Measurements from ENCODE around the gene SH2D3C.

Gene SH2D3C

DNA sequence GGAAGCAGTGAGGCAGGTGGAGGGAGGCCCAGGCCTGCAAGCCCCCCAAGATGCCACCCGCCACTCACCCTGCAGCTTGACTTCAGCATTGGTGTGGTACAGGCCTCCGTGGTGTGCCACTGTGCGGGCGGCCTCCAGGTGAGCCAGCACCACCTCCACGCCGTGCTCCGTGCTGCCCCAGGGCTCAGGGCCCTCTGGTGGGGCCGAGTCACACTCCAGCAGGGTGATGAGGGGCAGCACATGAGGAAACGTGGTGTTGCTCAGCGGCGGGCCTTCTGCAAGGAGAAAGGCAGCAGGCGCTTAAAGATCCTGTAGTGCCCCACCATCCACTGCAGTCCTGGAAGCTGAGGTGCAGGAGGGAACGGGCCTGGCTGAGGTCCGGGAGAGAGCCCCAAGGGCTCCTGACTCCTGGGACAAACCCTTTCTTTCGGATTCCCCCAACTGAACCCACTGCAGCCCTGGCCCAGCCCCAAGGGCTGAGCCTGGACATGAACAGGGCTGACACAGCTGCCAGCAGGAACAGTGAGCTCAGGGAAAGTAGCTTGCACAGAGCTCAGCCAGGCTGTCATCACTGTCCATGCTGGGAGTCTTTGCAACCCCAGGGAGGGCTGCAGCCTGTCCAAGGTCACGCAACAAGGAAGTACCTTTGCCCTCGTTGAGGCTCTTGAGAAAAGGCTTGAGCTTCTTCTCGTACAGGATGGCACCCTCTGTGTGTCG is 38.7 kb downstream of the SH2D3C start:
- FAIRE-seq = no peak

DNA sequence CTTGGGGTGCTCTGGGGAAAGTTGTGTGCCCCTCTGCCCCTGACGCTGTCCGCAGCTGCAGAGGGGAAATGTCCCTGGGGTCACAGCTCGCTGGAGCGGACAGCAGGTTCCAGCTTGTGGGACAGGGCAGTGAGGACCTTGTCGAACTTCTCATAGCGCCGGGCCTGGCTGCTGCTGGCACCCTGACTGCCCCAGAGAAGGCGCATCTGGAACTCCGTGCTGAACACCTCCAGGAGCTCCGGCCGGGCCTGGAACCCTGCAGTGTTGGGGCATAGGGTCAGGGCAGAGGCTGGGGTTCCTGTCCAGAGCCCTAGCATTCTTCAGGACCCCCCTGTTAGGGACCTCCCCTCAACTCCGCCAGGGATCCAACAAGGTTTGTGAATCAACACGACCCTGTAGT is 39.8 kb downstream of the SH2D3C start:
- no peak for FAIRE-seq

DNA sequence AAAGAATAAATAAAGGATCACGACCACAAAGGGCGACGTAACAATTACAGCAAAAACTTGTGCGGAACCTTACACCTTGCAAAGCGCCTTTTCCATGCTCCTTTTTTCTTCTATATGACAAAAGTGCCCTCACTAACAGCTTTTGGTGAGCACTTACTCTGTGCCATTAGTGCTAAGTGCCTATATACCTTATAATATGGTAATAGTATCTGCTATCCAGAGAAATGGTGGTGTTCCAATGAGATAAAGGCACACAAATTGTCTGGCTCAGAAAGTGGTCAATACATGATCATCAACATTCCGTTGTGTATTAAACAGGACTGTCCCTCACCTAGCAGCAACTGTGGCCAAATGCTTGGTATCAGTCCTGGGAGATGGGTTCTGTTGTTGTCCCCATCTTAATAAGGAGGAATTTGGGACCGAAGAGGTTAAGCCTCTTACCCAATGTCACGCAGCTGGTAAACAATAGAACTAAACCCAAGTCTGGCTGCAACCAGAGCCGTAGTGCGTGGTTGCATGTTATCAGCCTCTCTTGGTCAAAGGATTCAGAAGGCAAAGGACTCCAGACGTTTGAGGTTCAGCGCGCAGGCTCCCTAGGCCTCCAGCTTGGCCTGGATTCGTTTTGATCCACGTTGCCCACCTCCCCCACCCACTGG is 42.8 kb downstream of the SH2D3C start:
- FAIRE-seq = no peak

DNA sequence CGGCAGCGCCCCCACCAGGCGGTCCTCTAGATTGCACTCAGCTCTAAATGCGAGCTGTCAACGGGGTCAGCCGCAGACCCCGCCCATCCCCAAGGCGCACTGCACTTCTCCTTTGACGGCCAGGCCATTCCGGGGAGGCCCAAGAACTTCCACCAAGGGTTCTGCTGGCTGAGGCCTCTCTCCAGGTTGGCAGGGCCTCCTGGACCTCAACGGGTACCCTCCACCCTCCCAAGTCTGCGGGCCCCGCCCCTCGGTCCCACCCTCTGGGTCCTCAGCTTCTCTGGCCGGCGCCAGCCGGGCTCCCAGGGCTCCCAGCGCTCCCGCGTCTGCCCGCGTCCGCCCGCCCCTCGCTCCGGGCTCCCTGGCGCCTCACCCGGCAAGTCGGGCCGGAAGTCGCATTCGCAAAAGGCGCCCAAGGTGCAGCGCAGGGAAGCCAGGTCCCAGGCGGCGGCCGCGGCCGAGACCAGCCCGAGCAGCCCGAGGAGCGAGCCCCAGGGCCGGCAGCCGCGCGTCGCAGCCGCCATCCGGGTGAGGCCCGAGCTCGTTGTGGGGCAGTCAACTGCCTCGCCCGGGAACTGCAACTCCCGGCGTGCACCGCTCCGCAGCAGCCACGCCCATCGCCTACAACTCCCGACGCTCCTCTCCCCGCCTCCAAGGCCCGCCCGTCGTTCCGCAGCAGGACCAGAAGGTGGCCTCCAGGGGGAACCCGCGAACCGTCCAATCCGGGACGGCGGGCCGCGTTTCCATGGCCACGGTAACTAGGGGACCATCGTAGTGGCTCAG is 43.5 kb downstream of the SH2D3C start, which contains the start of gene TOR2A:
Gene TOR2A (minus strand): TSS at position 548 of the 783 bp plus-strand sequence. CDS start 24 bp downstream, at position 524.
- FAIRE-seq = no peak

DNA sequence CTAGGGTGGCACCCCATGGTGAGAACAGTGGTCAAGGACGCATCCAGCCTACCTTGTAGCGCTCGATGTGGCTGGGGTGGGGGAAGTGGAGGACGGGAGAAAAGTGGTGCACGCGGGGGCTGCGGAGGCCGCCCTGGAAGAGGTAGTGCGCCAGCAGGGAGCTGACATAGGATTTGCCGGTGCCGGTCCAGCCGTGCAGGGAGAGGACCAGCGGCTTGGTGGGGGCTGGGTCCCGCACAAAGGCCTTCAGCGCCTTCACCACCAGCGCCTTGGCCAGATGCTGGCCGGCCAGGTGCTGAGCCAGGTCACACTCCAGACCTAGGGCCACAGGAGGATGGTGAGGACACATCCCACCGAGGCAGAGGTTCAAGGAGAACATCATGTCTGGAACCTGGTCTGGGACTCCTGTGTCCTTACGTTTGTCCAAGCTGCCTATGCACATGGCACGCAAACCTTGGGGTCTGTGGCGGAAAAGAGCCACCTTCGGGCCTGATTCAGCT is 44.2 kb downstream of the SH2D3C start:
- FAIRE-seq = no peak

DNA sequence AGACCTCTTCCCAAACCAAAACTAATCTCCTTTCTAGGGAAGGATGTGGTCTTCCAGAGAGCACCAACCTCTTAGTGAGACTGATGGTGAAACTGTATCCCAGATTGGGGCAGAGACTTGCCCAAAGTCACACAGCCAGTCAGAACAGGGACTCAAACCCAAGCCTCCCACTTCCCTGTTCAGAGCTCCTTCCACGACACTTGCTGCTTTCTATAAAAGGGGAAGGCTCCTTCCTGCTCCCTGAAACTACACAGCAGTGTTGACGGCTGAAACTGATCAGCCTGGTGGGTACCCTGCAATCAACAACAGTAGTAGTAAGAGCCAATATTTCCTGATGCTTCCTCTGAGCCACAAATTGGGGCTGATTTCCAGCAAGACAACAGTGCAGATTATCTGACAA is 44.9 kb downstream of the SH2D3C start:
- no peak for FAIRE-seq

DNA sequence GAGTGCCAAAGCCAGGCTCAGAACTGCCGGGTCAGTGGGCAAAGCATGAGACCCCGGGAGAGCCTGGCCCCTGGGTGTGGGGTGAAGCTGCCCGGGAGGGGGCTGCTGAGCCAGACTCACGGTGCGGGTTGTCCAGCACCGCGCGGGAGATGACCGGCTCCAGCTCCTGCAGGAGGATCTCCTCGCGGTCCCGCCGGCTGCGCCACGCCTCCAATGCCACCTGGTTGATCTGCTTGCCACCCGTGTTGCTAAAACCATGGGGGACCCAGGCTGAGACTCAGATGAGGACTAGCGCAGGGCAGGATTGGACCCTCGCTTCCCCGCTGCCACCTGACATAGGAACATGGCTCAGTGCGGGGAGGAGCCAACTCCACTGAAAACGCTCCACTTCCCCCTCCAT is 46.0 kb downstream of the SH2D3C start:
- no peak for FAIRE-seq

DNA sequence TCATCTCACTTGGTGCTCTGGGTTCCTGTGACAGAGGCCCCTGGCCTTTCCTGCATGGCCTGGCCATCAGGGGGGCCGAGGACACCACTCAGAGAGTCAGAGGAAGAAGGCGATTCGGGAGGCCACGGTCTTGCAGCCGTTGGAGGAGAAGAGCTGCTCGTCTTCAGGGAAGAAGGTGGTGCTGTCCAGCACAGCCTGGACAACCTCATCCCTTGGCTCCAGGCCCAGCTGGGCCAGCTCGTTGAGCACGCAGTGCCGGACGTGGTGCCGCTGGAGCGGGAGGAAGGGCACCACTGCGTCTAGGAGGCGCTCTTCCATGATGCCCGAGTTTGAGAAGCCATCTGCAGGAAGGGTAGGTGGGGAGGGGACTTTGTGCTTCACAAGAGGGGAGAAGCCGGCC is 46.5 kb downstream of the SH2D3C start:
- no peak for FAIRE-seq

DNA sequence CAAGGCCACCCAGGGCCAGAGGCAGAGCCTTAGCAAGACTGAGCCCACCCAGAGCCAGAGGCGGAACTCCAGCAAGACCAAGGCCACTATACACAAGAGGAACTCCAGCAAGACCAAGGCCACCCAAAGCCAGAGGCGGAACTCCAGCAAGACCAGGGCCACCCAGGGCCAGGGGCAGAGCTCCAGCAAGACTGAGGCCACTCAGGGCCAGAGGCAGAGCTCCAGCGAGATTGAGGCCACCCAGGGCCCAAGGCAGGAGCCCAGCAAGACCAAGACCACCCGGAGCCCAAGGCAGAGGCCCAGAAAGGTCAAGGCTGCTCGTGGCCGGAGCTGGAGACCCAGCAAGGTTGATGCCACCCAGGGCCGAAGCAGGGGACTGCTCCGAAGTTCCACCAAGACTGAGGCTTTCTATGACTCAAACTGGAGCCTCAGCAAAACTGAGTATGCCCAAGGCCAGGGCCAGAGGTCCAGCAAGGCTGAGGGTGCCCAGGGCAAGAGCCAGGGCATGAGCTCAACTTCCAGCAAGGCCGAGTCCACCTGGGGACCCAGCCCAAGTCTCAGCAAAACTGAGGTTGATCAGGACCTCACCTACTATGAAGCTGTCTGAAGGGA is 47.6 kb downstream of the SH2D3C start:
- no peak for FAIRE-seq

DNA sequence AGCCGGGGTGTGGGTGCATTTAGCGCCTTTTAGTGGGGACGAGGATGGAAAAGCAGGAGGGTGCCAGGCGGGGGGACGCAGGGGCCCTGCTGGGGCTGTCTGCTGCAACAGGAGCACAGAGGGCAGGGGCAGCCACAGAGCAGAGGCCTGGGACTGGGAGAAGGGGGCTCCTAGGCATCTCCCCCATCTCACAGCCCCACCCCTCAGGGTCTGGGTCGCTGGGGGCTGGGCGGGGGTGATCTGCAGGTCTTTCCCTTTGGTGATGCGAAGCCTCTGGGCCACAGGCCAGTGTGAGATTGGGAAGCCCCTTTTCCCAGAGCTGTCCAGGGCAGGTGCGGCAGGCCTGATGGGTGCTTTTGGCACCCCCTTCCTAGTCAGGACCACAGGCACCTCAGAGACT is 48.2 kb downstream of the SH2D3C start:
- no peak for FAIRE-seq

DNA sequence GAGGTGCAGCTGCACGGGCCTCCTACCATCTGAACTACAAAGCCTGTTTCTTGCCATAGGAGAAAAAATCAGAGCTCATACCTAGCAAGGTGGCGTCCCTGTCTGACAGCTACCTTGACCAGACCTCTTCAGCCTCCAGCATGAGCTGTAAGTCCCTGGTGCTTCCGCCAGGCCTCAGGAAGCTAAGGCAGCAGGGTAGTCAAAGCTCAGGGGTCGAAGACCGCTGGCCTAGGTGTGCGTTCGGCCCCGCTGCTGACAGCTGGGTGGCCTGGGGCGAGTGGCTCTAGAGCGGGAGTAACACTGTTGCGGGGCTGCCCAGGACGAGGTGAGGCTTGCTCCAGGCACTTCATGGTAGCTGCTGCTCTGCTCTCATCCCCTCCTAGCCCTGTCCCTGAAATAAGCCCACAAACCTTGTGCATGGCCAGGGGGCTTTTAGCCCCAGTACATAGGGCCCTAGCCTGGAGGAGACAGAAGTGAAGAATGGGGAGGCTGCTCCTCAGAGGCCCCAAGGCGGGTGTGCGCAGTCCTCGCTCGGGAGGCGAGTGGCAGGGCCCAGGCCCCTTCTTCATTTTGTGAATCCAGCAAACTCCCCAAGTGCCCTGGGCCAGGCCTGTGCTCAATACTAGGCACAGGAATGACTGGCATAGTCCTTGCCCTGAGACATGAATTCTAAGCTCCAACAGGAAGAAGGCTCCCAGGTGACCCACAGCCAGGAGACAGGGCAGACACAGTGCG is 48.8 kb downstream of the SH2D3C start:
- FAIRE-seq = no peak

DNA sequence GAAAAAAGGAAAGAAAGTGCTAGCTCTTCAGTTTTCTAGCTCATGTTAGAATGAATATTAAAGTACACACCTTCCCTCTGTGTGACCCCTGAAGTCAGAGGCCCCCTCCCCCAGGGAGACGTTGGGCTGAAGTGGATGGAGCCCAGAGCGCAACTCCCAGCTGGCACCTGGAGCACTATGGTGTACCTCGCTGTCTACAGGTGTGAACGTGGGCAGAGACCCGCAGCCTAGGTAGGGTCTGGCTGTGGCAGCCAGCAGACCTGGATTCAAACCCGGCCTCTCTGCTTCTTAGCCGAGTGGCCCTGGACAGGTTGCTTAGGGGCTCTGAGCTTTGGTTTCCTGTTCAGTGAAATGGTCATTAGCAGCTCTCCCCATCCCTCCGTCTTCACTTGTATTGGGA is 49.7 kb downstream of the SH2D3C start:
- FAIRE-seq = no peak

DNA sequence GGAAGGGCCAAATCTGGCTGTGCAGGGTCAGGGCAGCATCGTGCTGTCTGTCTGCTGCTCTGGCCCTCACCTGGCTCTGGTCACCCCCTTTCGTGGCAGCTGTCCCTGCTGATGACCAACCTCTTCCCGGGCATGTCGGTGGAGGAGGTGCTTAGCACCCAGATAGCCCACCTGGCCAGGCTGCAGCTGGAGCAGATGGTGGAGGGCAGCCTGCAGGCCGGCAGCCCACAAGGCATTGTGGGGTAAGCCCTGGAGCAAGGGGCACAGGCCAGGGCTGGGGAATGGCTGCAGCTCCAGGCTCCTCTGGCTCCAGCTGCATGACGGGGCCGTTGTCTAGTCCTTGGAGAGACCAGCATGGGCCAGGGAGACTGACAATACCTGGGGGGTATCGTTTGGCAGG is 51.6 kb downstream of the SH2D3C start:
- FAIRE-seq = no peak

DNA sequence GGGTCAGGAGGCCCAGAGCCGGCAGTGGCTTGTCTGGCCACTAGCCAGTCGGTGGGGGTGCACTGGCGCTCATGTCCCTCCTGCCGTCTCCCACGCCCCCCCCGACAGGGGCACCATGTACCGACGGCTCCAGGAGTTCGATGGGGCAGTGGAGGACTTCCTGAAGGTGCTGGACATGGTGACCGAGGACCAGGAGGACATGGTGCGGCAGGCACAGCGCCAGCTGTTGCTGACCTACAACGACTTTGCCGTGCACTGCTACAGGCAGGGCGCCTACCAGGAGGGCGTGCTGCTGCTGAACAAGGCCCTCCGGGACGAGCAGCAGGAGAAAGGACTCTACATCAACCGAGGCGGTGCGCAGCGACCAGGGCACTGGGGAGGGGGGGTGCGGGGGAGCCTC is 54.5 kb downstream of the SH2D3C start:
- FAIRE-seq = no peak

DNA sequence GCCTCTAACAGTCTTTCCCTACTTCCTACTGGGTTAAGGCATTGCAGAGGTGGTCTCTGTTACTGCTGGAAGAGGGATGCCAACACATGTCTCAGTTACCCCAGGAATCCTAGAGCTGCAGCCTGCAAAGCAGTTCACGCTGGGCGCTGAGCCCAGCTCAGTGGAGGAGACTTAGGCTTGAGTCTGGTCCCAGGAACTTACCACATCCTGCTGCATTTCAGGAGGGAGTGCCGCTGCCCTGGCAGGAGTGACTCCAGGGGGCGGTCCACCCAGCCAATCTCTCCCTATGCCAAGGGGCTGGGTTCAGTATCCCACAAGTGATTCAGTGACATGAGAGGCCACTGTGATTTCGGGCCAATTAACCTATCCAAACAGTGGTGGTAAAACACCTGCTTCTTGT is 55.0 kb downstream of the SH2D3C start:
- no peak for FAIRE-seq

DNA sequence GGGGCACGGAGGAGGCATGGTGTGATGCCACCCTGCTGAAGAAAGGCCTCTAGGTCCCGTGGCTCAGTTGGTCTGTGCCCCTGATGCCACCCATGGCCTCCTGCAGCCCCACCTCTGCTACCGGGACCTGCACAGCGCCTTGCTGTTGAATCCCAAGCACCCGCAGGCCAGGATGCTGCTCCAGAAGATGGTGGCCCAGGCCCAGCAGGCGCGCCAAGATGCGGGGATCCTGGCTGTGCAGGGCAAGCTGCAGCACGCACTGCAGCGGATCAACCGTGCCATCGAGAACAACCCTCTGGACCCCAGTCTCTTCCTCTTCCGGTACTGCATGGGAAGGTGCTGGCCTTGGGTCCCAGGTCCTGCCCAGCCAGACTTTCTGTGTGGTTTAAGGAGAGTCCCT is 55.5 kb downstream of the SH2D3C start:
- FAIRE-seq = no peak

DNA sequence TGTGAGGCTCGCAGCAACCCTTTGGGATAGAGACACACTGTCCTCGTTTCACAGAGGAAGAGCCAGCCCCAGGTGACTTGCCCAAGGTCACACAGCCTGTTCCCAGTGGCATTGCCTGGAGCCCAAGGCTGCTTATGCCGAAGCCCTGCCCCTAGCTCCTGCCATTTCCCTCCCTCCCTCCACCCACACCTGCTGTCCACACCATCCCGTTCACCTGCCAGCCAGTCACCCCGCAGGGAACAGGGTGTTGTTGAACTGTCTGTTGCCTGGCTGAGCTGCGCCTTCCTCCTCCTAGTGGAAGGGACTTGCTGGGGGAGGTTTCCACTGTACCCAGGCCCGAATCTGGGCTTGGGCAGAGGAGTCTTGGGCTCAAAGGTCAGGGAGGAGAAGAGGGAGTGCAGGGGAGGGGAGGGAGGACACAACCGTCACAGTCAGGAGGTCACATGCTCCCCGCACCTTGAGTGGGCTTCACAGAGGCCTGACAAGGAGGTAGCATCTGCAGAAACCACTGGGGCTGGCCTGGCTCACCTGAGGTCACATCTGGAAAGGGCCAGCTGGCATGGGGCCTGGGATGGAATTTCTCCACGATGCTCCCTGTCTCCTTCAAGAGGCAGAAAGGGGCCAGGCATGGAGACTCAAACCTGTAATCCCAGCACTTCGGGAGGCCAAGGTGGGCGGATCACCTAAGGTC is 56.3 kb downstream of the SH2D3C start:
- no peak for FAIRE-seq

DNA sequence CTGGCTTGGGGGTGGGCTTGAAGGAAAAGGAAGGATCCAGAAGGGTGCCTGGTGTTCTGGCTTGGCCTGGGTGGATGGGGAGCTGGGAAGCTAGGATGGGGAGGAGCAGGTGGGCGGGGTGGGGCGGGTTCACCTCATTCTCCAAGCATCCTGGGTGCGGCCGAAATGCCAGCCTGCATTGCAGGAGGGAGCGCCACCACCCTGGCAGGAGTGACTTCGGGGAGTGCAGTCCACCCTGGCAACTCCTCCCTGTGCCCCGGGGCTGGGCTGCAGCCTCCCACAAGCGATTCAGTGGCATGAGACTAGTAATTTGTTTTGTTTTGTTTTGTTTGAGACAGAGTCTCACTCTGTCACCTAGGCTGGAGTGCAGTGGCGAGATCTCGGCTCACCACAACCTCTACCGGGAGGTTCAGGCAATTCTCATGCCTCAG is 57.1 kb downstream of the SH2D3C start:
- no peak for FAIRE-seq

DNA sequence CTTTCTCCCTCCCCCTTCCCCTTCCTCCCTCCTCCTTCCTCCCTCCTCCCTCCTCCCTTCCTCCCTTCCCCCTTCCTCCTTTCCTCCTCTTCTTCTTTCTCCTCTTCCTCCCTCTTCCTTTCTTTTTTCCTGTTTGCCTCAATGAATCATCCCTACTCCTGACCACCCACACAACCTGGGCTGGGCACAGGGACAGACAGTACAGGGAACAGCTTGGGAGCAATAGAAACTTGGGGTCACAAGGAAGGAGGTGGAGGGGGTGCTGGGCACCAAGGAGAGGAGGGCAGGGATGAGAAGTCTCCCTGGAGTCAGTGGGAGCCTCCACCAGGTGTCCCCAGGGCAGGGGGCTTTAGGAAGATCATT is 57.6 kb downstream of the SH2D3C start:
- no peak for FAIRE-seq

DNA sequence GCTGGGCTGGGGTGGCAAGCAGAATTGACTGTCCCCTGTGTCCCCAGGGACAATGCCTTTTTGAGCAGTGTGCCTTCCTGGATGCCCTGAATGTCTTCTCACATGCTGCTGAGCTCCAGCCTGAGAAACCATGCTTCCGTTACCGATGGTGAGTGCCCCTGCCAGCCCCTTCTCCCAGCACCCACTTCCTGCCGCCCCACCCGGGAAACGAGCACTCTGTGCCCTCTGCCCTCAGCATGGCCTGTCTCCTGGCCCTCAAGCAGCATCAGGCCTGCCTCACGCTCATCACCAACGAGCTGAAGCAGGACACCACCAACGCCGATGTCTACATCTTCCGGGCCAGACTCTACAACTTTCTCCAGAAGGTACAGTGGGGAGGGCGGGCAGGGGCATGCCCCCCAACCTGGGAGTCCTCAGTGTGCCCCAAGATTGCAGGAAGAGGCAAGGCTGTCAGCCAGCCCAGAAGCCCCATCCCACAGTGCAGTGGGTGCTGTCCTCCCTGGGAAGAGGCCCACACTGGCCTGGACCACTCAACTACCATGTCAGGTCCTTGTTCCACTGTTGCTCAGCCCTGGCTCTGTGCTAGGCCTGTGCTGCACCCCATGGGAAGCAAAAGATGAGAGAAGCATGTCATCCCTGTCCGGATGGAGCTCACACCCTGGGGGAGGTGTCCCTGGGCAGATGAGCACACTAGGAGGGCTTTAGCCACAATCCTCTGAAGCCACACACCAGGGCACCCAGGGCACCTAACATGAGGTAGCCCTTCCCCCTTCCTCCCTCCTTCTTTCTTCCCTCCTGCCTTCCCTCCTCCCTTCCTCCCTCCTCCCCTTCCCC is 58.2 kb downstream of the SH2D3C start:
- FAIRE-seq = no peak

DNA sequence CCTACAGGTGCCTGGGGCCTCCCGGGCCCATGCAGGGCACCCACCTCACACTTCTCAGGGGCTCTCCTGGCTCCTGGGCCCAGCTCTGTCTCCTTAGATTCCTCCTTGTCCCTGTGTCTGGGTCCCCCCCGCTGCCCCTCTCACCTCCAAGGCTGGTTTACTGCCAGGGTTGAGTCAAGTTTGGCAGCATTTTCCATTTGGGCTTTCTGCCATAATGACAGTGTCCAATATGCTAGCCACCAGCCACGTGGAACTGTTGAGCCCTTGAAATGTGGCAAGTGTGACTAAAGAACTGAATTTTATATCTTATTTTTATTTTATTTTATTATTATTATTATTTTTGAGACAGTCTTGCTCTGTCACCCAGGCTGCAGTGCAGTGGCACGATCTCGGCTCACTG is 60.7 kb downstream of the SH2D3C start:
- no peak for FAIRE-seq
